HepG2 (cell line): ENCODE data around the gene CLDND2. TPM values are rescaled to one million over a fixed set of nuclear protein-coding genes. Genes with fewer than 3 reads are reported as not detected.

Experiments used
- AGO1 ChIP-seq: fragments of 200-400 bp; formaldehyde crosslinking; IDR thresholded peaks from 2 replicates; pipeline ENCODE4 v1.6.1; 2017; ENCODE audit warnings: mild to moderate bottlenecking, low read depth, low read length, moderate library complexity; ENCODE audit not compliant: poor library complexity, severe bottlenecking
- ARID2 ChIP-seq: sonication (generic); formaldehyde crosslinking; IDR thresholded peaks from 2 replicates; pipeline ENCODE4 v1.8.1; 2022; ENCODE audit warnings: mild to moderate bottlenecking, missing genetic modification reagents, borderline replicate concordance
- CREBL2 ChIP-seq: sonication (generic); formaldehyde crosslinking; IDR thresholded peaks from 2 replicates; pipeline ENCODE4 v1.8.1; 2023; ENCODE audit warnings: missing genetic modification reagents, mild to moderate bottlenecking, borderline replicate concordance
- EED ChIP-seq: sonication (generic); formaldehyde crosslinking; IDR thresholded peaks from 2 replicates; pipeline ENCODE4 v1.5.0; 2020; ENCODE audit warnings: mild to moderate bottlenecking, missing genetic modification reagents
- HMGXB4 ChIP-seq, 2 experiments: sonication (generic) in 1 of 2; formaldehyde crosslinking in 1 of 2; IDR thresholded peaks; 2 replicates each; pipeline versions ENCODE4 v1.4.0 to v1.6.1; 2018 to 2020; ENCODE audit warnings: missing genetic modification reagents in 2 of 2, borderline replicate concordance in 1 of 2, low read depth in 1 of 2, mild to moderate bottlenecking in 1 of 2, missing biosample characterization in 1 of 2
- NBN ChIP-seq: fragments of 450-650 bp; conservative IDR thresholded peaks from 2 replicates; pipeline ENCODE4 v1.6.1; 2017
- POLR2G ChIP-seq: fragments of 200-400 bp; formaldehyde crosslinking; IDR thresholded peaks from 2 replicates; pipeline ENCODE4 v1.6.1; 2018; ENCODE audit warnings: mild to moderate bottlenecking, low read depth, low read length, moderate library complexity
- REL ChIP-seq: sonication (generic); formaldehyde crosslinking; conservative IDR thresholded peaks from 2 replicates; pipeline ENCODE4 v1.8.0; 2022; ENCODE audit warnings: mild to moderate bottlenecking, missing genetic modification reagents, moderate library complexity
- SAP130 ChIP-seq: IDR thresholded peaks from 2 replicates; pipeline ENCODE4 v1.6.1; 2016; ENCODE audit warnings: low read depth
- SOX13 ChIP-seq, 3 experiments: fragments of 450-650 bp in 1 of 3; sonication (generic) in 1 of 3; formaldehyde crosslinking in 1 of 3; IDR thresholded peaks in 2 of 3; conservative IDR thresholded peaks in 1 of 3; 2 replicates each; pipeline versions ENCODE4 v1.5.0 to v1.6.1; 2016 to 2020; ENCODE audit warnings: antibody characterized with exemption in 1 of 3, mild to moderate bottlenecking in 1 of 3, missing compliant biosample characterization in 1 of 3, missing genetic modification reagents in 1 of 3, moderate library complexity in 1 of 3
- SOX5 ChIP-seq: IDR thresholded peaks from 2 replicates; pipeline ENCODE4 v1.6.1; 2016; ENCODE audit warnings: borderline replicate concordance
- TBP ChIP-seq: sonication (generic); formaldehyde crosslinking; IDR thresholded peaks from 2 replicates; pipeline ENCODE4 v1.5.0; 2020; ENCODE audit warnings: missing genetic modification reagents
- TCF7L2 ChIP-seq: IDR thresholded peaks from 2 replicates; pipeline ENCODE4 v1.6.1; 2011; ENCODE audit warnings: mild to moderate bottlenecking, low read depth, low read length, moderate library complexity
- ZKSCAN8 ChIP-seq: IDR thresholded peaks from 2 replicates; pipeline ENCODE4 v1.6.1; 2016; ENCODE audit warnings: borderline replicate concordance, missing genetic modification reagents, missing compliant biosample characterization
- ZNF234 ChIP-seq: sonication (generic); formaldehyde crosslinking; conservative IDR thresholded peaks from 2 replicates; pipeline ENCODE4 v1.5.1; 2020; ENCODE audit warnings: mild to moderate bottlenecking, missing genetic modification reagents
- ZNF33B ChIP-seq: sonication (generic); formaldehyde crosslinking; IDR thresholded peaks from 2 replicates; pipeline ENCODE4 v1.5.1; 2020; ENCODE audit warnings: mild to moderate bottlenecking, missing genetic modification reagents
- ZNF468 ChIP-seq: sonication (generic); formaldehyde crosslinking; IDR thresholded peaks from 2 replicates; pipeline ENCODE4 v1.8.0; 2022; ENCODE audit warnings: mild to moderate bottlenecking, moderate library complexity, missing genetic modification reagents
- ZNF660 ChIP-seq: sonication (generic); formaldehyde crosslinking; IDR thresholded peaks from 2 replicates; pipeline ENCODE4 v1.5.1; 2020; ENCODE audit warnings: mild to moderate bottlenecking, low read depth, missing genetic modification reagents, borderline replicate concordance
- ZNF709 ChIP-seq: sonication (generic); formaldehyde crosslinking; IDR thresholded peaks from 2 replicates; pipeline ENCODE4 v1.5.0; 2020; ENCODE audit warnings: mild to moderate bottlenecking, missing genetic modification reagents
- ZNF746 ChIP-seq: sonication (generic); formaldehyde crosslinking; IDR thresholded peaks from 2 replicates; pipeline ENCODE4 v1.8.0; 2022; ENCODE audit warnings: mild to moderate bottlenecking, missing genetic modification reagents
- ZNF790 ChIP-seq: sonication (generic); formaldehyde crosslinking; IDR thresholded peaks from 2 replicates; pipeline ENCODE4 v1.8.0; 2022; ENCODE audit warnings: missing genetic modification reagents, mild to moderate bottlenecking, borderline replicate concordance
- ZSCAN12 ChIP-seq: sonication (generic); formaldehyde crosslinking; IDR thresholded peaks from 2 replicates; pipeline ENCODE4 v1.9.0; 2021; ENCODE audit warnings: mild to moderate bottlenecking, missing genetic modification reagents
- polyA plus RNA-seq, 8 experiments: library from polyadenylated mRNA; depleted of rRNA in 3 of 8; stranded (reverse) in 7 of 8; unstranded in 1 of 8; fragments of >200 nt; fragmentation: Illumina TruSeq in 4 of 8; extraction: Trizol in 4 of 8; gene quantifications; 2 replicates each; pipeline versions ENCODE4 v1.2.1 to v1.2.3, GENCODE V29; 2011 to 2016; ENCODE audit warnings: low read depth in 4 of 8, missing spikeins in 1 of 8, mixed read lengths in 1 of 8; ENCODE audit not compliant: insufficient read depth in 1 of 8
- total RNA-seq, 5 experiments: library from RNA; depleted of rRNA; stranded (reverse); fragments of >200 nt; fragmentation: Illumina TruSeq; extraction: Trizol; gene quantifications; 2 replicates each; pipeline ENCODE4 v1.2.3, GENCODE V29; 2016; ENCODE audit warnings: low read depth in 1 of 5
- TF ChIP-seq, protein P1 (sequence below): sonication (generic); formaldehyde crosslinking; IDR thresholded peaks from 2 replicates; pipeline ENCODE4 v1.4.0; 2020; ENCODE audit warnings: missing genetic modification reagents

Gene CLDND2
- total and polyA plus RNA-seq, 2 of the 13 experiments (the other 11 are each of a cell fraction or from before 2014, with no cell fraction given), result 0.84 to 1.8 TPM

GRCh38 chr19:51364200-51365106 lies 4.3 kb downstream of the CLDND2 start (continued):
- TF ChIP-seq TBP (no peak), ARID2 (CRISPR knock-in tag) (0 out of 2 replicates have a peak, but pooled peaks have one; percentile 10), ZNF468 (CRISPR knock-in tag) (no peak), ZNF746 (CRISPR knock-in tag) (no peak), TCF7L2 (no peak), ZNF234 (CRISPR knock-in tag) (no peak), SAP130 (CRISPR knock-in tag) (peak; percentile 83), SOX13 (IDR thresholded peaks at IDR 0.05) (no peak; the same call in 1 of the 2 replicates), SOX13 (CRISPR knock-in tag; conservative IDR thresholded peaks at IDR 0.05 in 1 of 2, IDR thresholded peaks at IDR 0.05 in 1 of 2) (peak in 1 of 2 experiments; percentile 69; a peak in 3 of 4 replicates), CREBL2 (CRISPR knock-in tag) (no peak), ZKSCAN8 (CRISPR knock-in tag) (0 out of 2 replicates have a peak, but pooled peaks have one; percentile 19), HMGXB4 (CRISPR knock-in tag; IDR thresholded peaks at IDR 0.05; ENCODE audit: borderline replicate concordance in 1 of 2, low read depth in 1 of 2) (no peak; a peak in 1 of 4 replicates), ZNF33B (peak; percentile 60; the same call in 1 of the 2 replicates), NBN (no peak), ZNF660 (no peak), ZNF709 (no peak), EED (CRISPR knock-in tag) (no peak), ZNF790 (CRISPR knock-in tag) (no peak), ZSCAN12 (CRISPR knock-in tag) (no peak), SOX5 (CRISPR knock-in tag) (peak; percentile 81; the same call in 1 of the 2 replicates), AGO1 (no peak), REL (CRISPR knock-in tag) (0 out of 2 replicates have a peak, but pooled peaks have one; percentile 13), POLR2G (peak; percentile 84)
- TF ChIP-seq, protein P1, sequence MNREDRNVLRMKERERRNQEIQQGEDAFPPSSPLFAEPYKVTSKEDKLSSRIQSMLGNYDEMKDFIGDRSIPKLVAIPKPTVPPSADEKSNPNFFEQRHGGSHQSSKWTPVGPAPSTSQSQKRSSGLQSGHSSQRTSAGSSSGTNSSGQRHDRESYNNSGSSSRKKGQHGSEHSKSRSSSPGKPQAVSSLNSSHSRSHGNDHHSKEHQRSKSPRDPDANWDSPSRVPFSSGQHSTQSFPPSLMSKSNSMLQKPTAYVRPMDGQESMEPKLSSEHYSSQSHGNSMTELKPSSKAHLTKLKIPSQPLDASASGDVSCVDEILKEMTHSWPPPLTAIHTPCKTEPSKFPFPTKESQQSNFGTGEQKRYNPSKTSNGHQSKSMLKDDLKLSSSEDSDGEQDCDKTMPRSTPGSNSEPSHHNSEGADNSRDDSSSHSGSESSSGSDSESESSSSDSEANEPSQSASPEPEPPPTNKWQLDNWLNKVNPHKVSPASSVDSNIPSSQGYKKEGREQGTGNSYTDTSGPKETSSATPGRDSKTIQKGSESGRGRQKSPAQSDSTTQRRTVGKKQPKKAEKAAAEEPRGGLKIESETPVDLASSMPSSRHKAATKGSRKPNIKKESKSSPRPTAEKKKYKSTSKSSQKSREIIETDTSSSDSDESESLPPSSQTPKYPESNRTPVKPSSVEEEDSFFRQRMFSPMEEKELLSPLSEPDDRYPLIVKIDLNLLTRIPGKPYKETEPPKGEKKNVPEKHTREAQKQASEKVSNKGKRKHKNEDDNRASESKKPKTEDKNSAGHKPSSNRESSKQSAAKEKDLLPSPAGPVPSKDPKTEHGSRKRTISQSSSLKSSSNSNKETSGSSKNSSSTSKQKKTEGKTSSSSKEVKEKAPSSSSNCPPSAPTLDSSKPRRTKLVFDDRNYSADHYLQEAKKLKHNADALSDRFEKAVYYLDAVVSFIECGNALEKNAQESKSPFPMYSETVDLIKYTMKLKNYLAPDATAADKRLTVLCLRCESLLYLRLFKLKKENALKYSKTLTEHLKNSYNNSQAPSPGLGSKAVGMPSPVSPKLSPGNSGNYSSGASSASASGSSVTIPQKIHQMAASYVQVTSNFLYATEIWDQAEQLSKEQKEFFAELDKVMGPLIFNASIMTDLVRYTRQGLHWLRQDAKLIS (CRISPR knock-in tag), result peak; percentile 60; the same call in 1 of the 2 replicates
